MM.1S (cell line): ENCODE measurements around the gene CNOT4.

Experiments
- CTCF ChIP-seq: fragments of 300-600 bp; sonication (generic); IDR thresholded peaks from 2 replicates; pipeline ENCODE4 v1.5.1; 2016; ENCODE audit warnings: antibody characterized with exemption, low read length, mixed read lengths
- EZH2 ChIP-seq: fragments of 300-600 bp; sonication (generic); optimal IDR thresholded peaks from 2 replicates; pipeline ENCODE3; 2017; ENCODE audit warnings: low read depth, mild to moderate bottlenecking, antibody characterized with exemption, low read length, mixed read lengths
- EZH2phosphoT487 ChIP-seq: fragments of 300-600 bp; sonication (generic); IDR thresholded peaks from 2 replicates; pipeline ENCODE4 v1.6.1; 2018; ENCODE audit warnings: antibody characterized with exemption, low read length

- no peak for TF ChIP-seq CTCF
- no peak for TF ChIP-seq EZH2
- TF ChIP-seq EZH2phosphoT487 = no peak
Observed at GRCh38 chr7:135489791-135490190, 20.1 kb downstream of the CNOT4 start.
